Stimulated activated CD8-positive, alpha-beta memory T cell treated with anti-CD3 and anti-CD28 coated beads, Interleukin-7, amount 100 ng/mL, for 24 hours (primary cell): ENCODE measurements around the gene HS6ST3.

ENCODE experiments used
- DNase-seq: peaks from one replicate; pipeline ENCODE4 v3.0.0-alpha.2; 2020; ENCODE audit warnings: low read depth

Gene HS6ST3

GRCh38 chr13:96837809-96838208 is 747.9 kb downstream of the HS6ST3 start:
- no peak for DNase-seq

GRCh38 chr13:96844195-96844594 is 754.3 kb downstream of the HS6ST3 start:
- no peak for DNase-seq

GRCh38 chr13:96844616-96845015 is 754.7 kb downstream of the HS6ST3 start:
- no peak for DNase-seq

- DNase-seq = no peak
Measured at GRCh38 chr13:96848286-96848685, 758.4 kb downstream of the HS6ST3 start.

GRCh38 chr13:96849091-96849490 is 759.2 kb downstream of the HS6ST3 start:
- DNase-seq = no peak

- DNase-seq = no peak
Measured at GRCh38 chr13:96850538-96851145, 760.7 kb downstream of the HS6ST3 start.

- no peak for DNase-seq
Measured at GRCh38 chr13:96851856-96852445, 762.0 kb downstream of the HS6ST3 start.

GRCh38 chr13:96858133-96858826 is 768.4 kb downstream of the HS6ST3 start:
- DNase-seq = no peak

- DNase-seq = no peak
Measured at GRCh38 chr13:96860882-96861281, 771.0 kb downstream of the HS6ST3 start.

- DNase-seq = no peak
Measured at GRCh38 chr13:96862093-96862492, 772.2 kb downstream of the HS6ST3 start.

GRCh38 chr13:96862999-96863398 is 773.1 kb downstream of the HS6ST3 start:
- DNase-seq = no peak

- no peak for DNase-seq
Measured at GRCh38 chr13:96871469-96871868, 781.6 kb downstream of the HS6ST3 start.

- DNase-seq = no peak
Measured at GRCh38 chr13:96880419-96880818, 790.5 kb downstream of the HS6ST3 start.
